Measurements from ENCODE around the gene CNTNAP2. TPM values are rescaled to one million over a fixed set of nuclear protein-coding genes. Genes with fewer than 3 reads are reported as not detected.
"Not testable (repeated sequence)": the region's sequence is repeated elsewhere in the genome, so short reads cannot be mapped to it uniquely, and the experiment has no call there.

The CNTNAP2 gene
- total RNA-seq, 1 donor from 2014 or later: 1.2 TPM

- no peak for ATAC-seq
These were observed 2180.5 kb downstream of the CNTNAP2 start for GRCh38 chr7:148296994-148297644.

- not testable (repeated sequence) for ATAC-seq
These were observed 2182.2 kb downstream of the CNTNAP2 start for GRCh38 chr7:148298768-148299167.

- no peak for ATAC-seq
These were observed 2183.0 kb downstream of the CNTNAP2 start for GRCh38 chr7:148299350-148300276.

GRCh38 chr7:148302436-148302835, 2185.8 kb downstream of the CNTNAP2 start:
- not testable (repeated sequence) for ATAC-seq

GRCh38 chr7:148303295-148304082, 2186.9 kb downstream of the CNTNAP2 start:
- peak; percentile 87 for ATAC-seq

- no peak for ATAC-seq
These were observed 2187.4 kb downstream of the CNTNAP2 start for GRCh38 chr7:148304083-148304335.

GRCh38 chr7:148304456-148304855, 2187.9 kb downstream of the CNTNAP2 start:
- ATAC-seq: peak; percentile 72

GRCh38 chr7:148306759-148307158, 2190.2 kb downstream of the CNTNAP2 start:
- ATAC-seq: no peak

GRCh38 chr7:148318102-148318811, 2201.7 kb downstream of the CNTNAP2 start:
- no peak for ATAC-seq

GRCh38 chr7:148318838-148319237, 2202.2 kb downstream of the CNTNAP2 start:
- ATAC-seq: no peak

GRCh38 chr7:148319316-148319808, 2202.8 kb downstream of the CNTNAP2 start:
- ATAC-seq: no peak

- ATAC-seq: no peak
These were observed 2208.6 kb downstream of the CNTNAP2 start for GRCh38 chr7:148325208-148325607.

- peak; percentile 88 for ATAC-seq
These were observed 2210.8 kb downstream of the CNTNAP2 start for GRCh38 chr7:148327379-148327778.

GRCh38 chr7:148328906-148329305, 2212.3 kb downstream of the CNTNAP2 start:
- no peak for ATAC-seq

- ATAC-seq: no peak
These were observed 2213.7 kb downstream of the CNTNAP2 start for GRCh38 chr7:148330124-148330818.

- ATAC-seq: no peak
These were observed 2214.2 kb downstream of the CNTNAP2 start for GRCh38 chr7:148330822-148331221.

- not testable (repeated sequence) for ATAC-seq
These were observed 2214.9 kb downstream of the CNTNAP2 start for GRCh38 chr7:148331456-148331855.

GRCh38 chr7:148332191-148333186, 2215.9 kb downstream of the CNTNAP2 start:
- ATAC-seq: no peak

- no peak for ATAC-seq
These were observed 2217.9 kb downstream of the CNTNAP2 start for GRCh38 chr7:148334441-148334956.

GRCh38 chr7:148334959-148335577, 2218.5 kb downstream of the CNTNAP2 start:
- peak; percentile 82 for ATAC-seq
